Measurements from ENCODE around the gene FITM2.

FITM2 gene

DNA sequence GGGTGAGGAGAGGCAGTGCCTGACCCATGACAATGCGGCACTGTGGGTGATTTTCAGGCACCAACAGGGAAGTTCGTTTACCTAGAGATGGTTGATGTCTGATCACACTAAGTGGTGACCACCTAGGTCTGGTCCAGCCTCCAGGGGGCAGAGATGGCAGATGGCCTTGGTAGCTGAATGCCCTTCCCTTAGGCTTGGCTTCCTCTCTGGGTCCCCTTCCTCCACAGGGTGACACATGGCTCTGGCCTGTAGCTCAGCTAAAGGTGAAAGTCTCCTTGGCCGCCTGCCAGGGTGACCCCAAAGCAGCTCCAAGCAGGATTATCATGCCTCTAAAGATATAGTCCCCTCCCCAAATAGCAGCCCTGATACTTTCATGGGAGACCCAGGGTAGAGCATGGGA is 57.5 kb downstream of the FITM2 start:
- TF ChIP-seq, protein P1, sequence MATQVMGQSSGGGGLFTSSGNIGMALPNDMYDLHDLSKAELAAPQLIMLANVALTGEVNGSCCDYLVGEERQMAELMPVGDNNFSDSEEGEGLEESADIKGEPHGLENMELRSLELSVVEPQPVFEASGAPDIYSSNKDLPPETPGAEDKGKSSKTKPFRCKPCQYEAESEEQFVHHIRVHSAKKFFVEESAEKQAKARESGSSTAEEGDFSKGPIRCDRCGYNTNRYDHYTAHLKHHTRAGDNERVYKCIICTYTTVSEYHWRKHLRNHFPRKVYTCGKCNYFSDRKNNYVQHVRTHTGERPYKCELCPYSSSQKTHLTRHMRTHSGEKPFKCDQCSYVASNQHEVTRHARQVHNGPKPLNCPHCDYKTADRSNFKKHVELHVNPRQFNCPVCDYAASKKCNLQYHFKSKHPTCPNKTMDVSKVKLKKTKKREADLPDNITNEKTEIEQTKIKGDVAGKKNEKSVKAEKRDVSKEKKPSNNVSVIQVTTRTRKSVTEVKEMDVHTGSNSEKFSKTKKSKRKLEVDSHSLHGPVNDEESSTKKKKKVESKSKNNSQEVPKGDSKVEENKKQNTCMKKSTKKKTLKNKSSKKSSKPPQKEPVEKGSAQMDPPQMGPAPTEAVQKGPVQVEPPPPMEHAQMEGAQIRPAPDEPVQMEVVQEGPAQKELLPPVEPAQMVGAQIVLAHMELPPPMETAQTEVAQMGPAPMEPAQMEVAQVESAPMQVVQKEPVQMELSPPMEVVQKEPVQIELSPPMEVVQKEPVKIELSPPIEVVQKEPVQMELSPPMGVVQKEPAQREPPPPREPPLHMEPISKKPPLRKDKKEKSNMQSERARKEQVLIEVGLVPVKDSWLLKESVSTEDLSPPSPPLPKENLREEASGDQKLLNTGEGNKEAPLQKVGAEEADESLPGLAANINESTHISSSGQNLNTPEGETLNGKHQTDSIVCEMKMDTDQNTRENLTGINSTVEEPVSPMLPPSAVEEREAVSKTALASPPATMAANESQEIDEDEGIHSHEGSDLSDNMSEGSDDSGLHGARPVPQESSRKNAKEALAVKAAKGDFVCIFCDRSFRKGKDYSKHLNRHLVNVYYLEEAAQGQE (IDR thresholded peaks at IDR 0.05; ENCODE audit: insufficient read depth in 1 of 2, low read depth in 2 of 2, low read length in 2 of 2): no peak
- TF ChIP-seq TAF1 (IDR thresholded peaks at IDR 0.05; ENCODE audit: borderline replicate concordance, insufficient read depth, low read length) (no peak), POLR2AphosphoS5 (IDR thresholded peaks at IDR 0.05; ENCODE audit: low read depth, low read length) (no peak), FOXP2 (optimal IDR thresholded peaks at IDR 0.05; ENCODE audit: borderline replicate concordance, extremely low read depth, extremely low read length, insufficient read depth) (no peak), SIN3A (IDR thresholded peaks at IDR 0.05; ENCODE audit: borderline replicate concordance, insufficient read depth, low read length) (no peak)

Data from PFSK-1 (cell line).